Ascending aorta (tissue), 2 donors: Measurements from ENCODE around the gene MDM2. TPM values are rescaled to one million over a fixed set of nuclear protein-coding genes. Genes with fewer than 3 reads are reported as not detected.

Experiments
- DNase-seq, 2 donors: peaks; one replicate each; pipeline ENCODE4 v3.0.0-alpha.2; 2019; ENCODE audit warnings: low spot score in 2 of 2
- H3K27ac ChIP-seq, 2 donors: fragments of 200-600 bp; sonication (generic); one replicate each; pipeline ENCODE4 v1.5.1; 2016 to 2017; ENCODE audit warnings: mild to moderate bottlenecking in 1 of 2
- H3K27me3 ChIP-seq: fragments of 200-600 bp; sonication (generic); one replicate; pipeline ENCODE4 v1.5.1; 2017
- H3K36me3 ChIP-seq, 2 donors: fragments of 200-600 bp; sonication (generic); one replicate each; pipeline ENCODE4 v1.5.1; 2016
- H3K4me1 ChIP-seq, 2 donors: fragments of 200-600 bp; sonication (generic); one replicate each; pipeline ENCODE4 v1.5.1; 2016 to 2017; ENCODE audit warnings: mild to moderate bottlenecking in 1 of 2
- H3K4me3 ChIP-seq, 2 donors: fragments of 200-600 bp; sonication (generic); one replicate each; pipeline ENCODE4 v1.5.1; 2016 to 2017; ENCODE audit warnings: mild to moderate bottlenecking in 1 of 2
- H3K9me3 ChIP-seq, 2 donors: fragments of 200-600 bp; sonication (generic); one replicate each; pipeline ENCODE4 v1.5.1; 2016
- CTCF ChIP-seq, 3 experiments: fragments of 200-600 bp in 2 of 3; fragments of 450-650 bp in 1 of 3; sonication (generic) in 2 of 3; IDR thresholded peaks; one replicate each; pipeline ENCODE4 v1.5.1; 2016 to 2019; ENCODE audit warnings: antibody characterized with exemption in 3 of 3, mild to moderate bottlenecking in 1 of 3, moderate library complexity in 1 of 3
- intact Hi-C: fragments of 100-400 bp; cut with DNase I; formaldehyde crosslinking; loops from one replicate; pipeline ENCODE4 v1.15.1; 2023
- total RNA-seq: library from RNA; depleted of rRNA; stranded (reverse); fragments of >200 nt; gene quantifications from one replicate; pipeline ENCODE4 v1.1.0, GENCODE V29; 2016

MDM2 gene
- total RNA-seq, 1 donor from 2014 or later: 24.2 TPM

- H3K4me3 ChIP-seq: no peak overlapping the region
- intact Hi-C loops: no loop called here
- TF ChIP-seq CTCF (IDR thresholded peaks at IDR 0.05): no peak
- no peak overlapping the region for H3K27ac ChIP-seq
- H3K27me3 ChIP-seq: no peaks in the 10 kb centered on the region
- no peak for DNase-seq
- peaks cover 45 to 73% of the 10 kb centered on the region in 2 donors for H3K36me3 ChIP-seq
- H3K4me1 ChIP-seq: no peaks in the 10 kb centered on the region
- no peaks in the 10 kb centered on the region for H3K9me3 ChIP-seq
Observed at GRCh38 chr12:68842123-68842522, 34.1 kb downstream of the MDM2 start.

- intact Hi-C loops: no loop called here
- TF ChIP-seq CTCF (IDR thresholded peaks at IDR 0.05): no peak
- Histone ChIP-seq H3K4me1 (no peaks in the 10 kb centered on the region), H3K36me3 (peaks cover 37 to 64% of the 10 kb centered on the region in 2 donors), H3K9me3 (no peaks in the 10 kb centered on the region), H3K27me3 (no peaks in the 10 kb centered on the region), H3K4me3 (no peak overlapping the region), H3K27ac (no peak overlapping the region)
- DNase-seq: no peak
Observed at GRCh38 chr12:68842784-68843567, 35.0 kb downstream of the MDM2 start.

GRCh38 chr12:68844318-68844745 lies 36.4 kb downstream of the MDM2 start:
- Histone ChIP-seq H3K27ac (no peak overlapping the region), H3K27me3 (no peaks in the 10 kb centered on the region), H3K9me3 (no peaks in the 10 kb centered on the region), H3K4me1 (no peaks in the 10 kb centered on the region), H3K36me3 (peaks cover 26 to 51% of the 10 kb centered on the region in 2 donors), H3K4me3 (no peak overlapping the region)
- intact Hi-C loops: no loop called here
- DNase-seq: no peak
- no peak for TF ChIP-seq CTCF (IDR thresholded peaks at IDR 0.05)

GRCh38 chr12:68844788-68845695 lies 37.1 kb downstream of the MDM2 start:
- DNase-seq: no peak
- Histone ChIP-seq H3K27ac (no peak overlapping the region), H3K9me3 (no peaks in the 10 kb centered on the region), H3K27me3 (no peaks in the 10 kb centered on the region), H3K4me1 (no peaks in the 10 kb centered on the region), H3K36me3 (peaks cover 19 to 43% of the 10 kb centered on the region in 2 donors), H3K4me3 (no peak overlapping the region)
- intact Hi-C loops: no loop called here
- TF ChIP-seq CTCF (IDR thresholded peaks at IDR 0.05): no peak

- DNase-seq: no peak
- H3K9me3 ChIP-seq: no peaks in the 10 kb centered on the region
- peaks cover 2 to 26% of the 10 kb centered on the region in 2 donors for H3K36me3 ChIP-seq
- TF ChIP-seq CTCF (IDR thresholded peaks at IDR 0.05): no peak
- H3K27me3 ChIP-seq: no peaks in the 10 kb centered on the region
- intact Hi-C loops: no loop called here
- H3K4me1 ChIP-seq: no peaks in the 10 kb centered on the region
- H3K4me3 ChIP-seq: no peak overlapping the region
- no peak overlapping the region for H3K27ac ChIP-seq
Observed at GRCh38 chr12:68846811-68847210, 38.8 kb downstream of the MDM2 start.
